ENCODE measurements around the gene CD28.

Gene CD28

GRCh38 chr2:203715744-203716143 is 9.3 kb downstream of the CD28 start:
- no peak for DNase-seq (ENCODE audit: low spot score)

DNA sequence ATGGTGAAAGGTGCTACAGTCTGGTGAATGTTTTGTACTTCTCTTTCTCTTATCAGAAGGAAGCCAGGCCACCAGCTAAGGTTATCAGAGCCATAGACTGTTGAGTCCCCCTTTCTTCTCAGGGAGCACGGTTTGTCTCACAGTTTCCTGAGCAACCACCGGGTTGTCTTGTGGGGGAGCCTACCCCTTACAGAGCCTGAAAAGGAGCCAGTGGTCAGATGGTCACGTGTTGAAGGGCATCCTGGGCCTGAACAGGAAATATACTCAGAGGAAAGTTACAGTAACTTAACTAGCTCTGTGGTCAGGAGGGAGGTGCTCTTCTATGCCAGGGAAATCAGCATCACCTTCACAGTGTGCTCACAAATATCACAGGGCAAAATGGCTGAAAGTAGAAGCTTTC is 11.6 kb downstream of the CD28 start:
- no peak for DNase-seq (ENCODE audit: low spot score)

- peak; percentile 37 for DNase-seq (ENCODE audit: low spot score)
These were observed 13.3 kb downstream of the CD28 start for GRCh38 chr2:203719456-203720410.

GRCh38 chr2:203720915-203721672 is 14.7 kb downstream of the CD28 start:
- DNase-seq (ENCODE audit: low spot score) = no peak

GRCh38 chr2:203721781-203722300 is 15.4 kb downstream of the CD28 start:
- DNase-seq (ENCODE audit: low spot score) = no peak

GRCh38 chr2:203722411-203722810 is 16.0 kb downstream of the CD28 start:
- DNase-seq (ENCODE audit: low spot score) = no peak

- no peak for DNase-seq (ENCODE audit: low spot score)
These were observed 21.9 kb downstream of the CD28 start for GRCh38 chr2:203728321-203728720.

DNA sequence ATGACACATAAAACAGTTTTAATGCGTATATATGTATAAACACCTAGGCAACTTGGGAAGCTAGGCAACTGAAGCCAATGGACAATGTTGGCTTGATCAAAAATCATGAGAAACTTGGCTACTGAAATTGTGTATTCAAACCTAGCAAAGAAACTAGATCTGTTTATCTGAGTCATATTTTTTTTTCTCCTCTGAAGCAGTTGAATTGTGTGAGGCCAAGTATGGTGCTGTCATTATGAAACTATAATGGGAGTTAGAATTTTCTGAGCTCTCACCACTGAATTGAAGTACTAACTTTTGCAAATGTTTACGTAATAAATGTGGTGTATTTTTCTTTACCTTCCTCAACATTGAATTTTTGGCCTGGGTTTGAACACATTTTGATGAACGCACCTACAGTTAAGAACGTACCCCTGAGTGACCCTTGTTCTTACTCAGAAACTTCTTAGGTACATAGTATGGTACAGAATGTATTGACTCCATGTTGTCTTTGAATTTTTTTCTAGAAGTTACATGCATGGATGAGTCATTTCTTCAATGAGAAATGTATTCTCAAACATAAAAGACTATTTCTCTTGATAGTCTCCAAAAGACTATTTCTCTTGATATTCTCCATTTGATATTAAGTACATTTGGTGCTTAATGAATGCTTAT is 23.8 kb downstream of the CD28 start:
- no peak for DNase-seq (ENCODE audit: low spot score)

DNA sequence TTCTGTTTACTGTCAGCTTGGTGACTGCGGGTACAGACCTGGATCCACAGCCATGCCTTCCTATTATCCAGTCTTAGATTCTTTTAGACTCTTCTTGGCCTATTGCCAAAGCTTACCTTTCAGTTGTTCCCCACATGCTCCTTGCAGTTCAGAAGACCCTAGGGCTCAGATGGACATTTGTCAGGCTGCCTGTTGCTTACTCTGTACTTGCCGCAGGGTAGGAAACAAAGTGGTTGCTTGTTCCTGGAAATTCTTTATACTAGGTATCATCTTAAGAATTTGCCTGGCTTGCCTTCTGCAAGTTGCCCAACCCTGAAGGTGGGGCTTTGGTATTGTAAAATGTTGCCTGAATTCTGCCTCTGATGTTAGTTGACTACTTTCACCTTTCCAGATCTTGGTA is 24.4 kb downstream of the CD28 start:
- DNase-seq (ENCODE audit: low spot score) = no peak

GRCh38 chr2:203732092-203732952 is 25.9 kb downstream of the CD28 start:
- DNase-seq (ENCODE audit: low spot score) = no peak

DNA sequence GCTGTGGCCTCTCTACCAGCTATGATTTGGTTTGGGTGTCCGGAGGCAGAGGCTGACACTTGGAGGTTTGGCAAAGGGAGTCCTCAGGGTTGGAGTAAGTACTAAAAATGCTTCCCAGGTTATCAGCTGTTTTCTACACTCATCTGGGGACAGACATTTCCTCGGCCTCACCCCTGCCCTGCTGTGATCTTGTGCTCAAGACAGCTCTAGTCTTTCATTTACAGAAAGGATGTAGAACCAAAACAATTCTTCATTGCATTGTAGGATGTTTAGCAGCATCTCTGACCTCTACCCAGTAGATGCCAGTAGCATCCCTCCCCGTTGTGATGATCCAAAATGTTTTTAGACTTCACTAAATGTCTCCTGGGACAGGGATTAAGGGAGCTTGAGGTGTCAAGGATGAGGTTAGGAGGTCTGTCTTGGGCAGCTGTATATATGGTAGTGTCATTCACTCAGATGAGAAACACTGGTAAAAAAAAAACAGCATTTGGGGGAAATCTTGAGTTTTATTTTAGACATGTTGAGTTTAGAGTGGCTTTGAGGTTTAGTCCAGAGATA is 26.6 kb downstream of the CD28 start:
- no peak for DNase-seq (ENCODE audit: low spot score)

DNA sequence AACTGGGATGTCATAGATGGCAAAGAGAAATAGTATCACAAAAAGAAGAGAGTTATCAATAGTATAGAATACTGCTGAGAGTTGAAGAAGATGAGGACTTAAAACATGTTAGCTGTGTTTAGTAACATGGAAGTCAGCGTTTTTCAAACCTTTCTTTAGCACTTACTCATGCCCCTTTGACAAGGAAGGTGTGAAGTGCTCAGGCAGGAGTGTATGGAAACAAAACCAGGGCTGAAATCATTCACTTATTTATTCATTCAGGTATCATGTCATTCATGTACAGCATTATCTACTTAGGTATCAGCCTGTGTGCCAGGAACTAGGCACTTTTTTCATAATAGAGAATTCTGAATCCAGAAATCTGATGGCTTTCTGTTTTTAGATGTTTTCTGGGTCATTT is 27.2 kb downstream of the CD28 start:
- DNase-seq (ENCODE audit: low spot score) = no peak

- no peak for DNase-seq (ENCODE audit: low spot score)
These were observed 28.0 kb downstream of the CD28 start for GRCh38 chr2:203734276-203734983.

- DNase-seq (ENCODE audit: low spot score) = no peak
These were observed 30.9 kb downstream of the CD28 start for GRCh38 chr2:203737360-203737759.

- no peak for DNase-seq (ENCODE audit: low spot score)
These were observed 32.9 kb downstream of the CD28 start for GRCh38 chr2:203739351-203739750.

GRCh38 chr2:203740871-203741281 is 34.4 kb downstream of the CD28 start:
- peak; percentile 28 for DNase-seq (ENCODE audit: low spot score)

GRCh38 chr2:203741566-203741965 is 35.1 kb downstream of the CD28 start:
- no peak for DNase-seq (ENCODE audit: low spot score)

DNA sequence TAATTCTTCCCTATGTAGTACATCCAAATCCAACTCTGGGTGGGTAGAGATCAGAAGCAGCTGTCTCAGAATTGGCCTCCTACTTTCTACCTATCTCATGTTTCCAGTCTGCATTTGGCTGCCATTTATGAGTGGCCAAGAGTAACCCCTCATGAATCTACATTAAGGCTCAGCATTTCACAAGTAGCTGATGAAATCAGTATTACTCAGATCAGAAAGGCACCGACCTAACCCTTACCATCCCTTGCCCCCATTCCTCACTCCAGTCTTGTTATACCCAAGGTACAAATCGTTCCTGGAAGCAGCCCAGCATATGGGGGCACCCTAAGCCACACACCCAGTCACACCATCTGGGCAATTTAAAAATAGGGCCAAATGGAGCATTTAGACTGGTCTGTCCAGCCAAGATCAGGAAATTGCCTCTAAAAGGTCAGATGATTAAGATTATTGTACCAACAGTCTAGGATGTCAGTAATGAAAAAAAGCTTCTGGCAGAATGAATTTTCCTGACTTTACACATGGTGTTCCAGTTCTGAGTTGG is 37.1 kb downstream of the CD28 start:
- DNase-seq (ENCODE audit: low spot score) = no peak

DNA sequence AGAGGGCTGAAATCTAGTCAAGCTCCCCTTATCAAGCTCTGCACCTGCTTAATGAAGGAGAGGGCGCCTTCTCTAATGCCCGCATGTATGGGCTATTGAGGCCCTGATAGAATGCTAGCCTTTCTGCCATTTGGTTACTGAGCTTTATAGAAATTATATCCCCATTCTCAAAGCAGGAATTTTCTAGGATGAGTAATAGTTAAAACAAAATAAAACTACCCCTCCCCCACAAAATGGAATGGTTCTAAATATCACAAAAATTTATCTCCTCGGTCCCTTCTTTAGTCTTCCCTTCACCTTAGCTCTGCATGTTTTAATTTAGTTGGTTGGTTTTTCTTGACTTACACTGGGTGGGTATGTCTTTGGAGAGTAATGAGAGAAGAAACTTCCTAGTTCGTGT is 37.7 kb downstream of the CD28 start:
- no peak for DNase-seq (ENCODE audit: low spot score)

GRCh38 chr2:203745267-203745666 is 38.8 kb downstream of the CD28 start:
- no peak for DNase-seq (ENCODE audit: low spot score)

Measured in SW480 (cell line).